ENCODE data around the gene STKLD1.
"Not testable (repeated sequence)": the region's sequence is repeated elsewhere in the genome, so short reads cannot be mapped to it uniquely, and the experiment has no call there.

The STKLD1 gene

DNA sequence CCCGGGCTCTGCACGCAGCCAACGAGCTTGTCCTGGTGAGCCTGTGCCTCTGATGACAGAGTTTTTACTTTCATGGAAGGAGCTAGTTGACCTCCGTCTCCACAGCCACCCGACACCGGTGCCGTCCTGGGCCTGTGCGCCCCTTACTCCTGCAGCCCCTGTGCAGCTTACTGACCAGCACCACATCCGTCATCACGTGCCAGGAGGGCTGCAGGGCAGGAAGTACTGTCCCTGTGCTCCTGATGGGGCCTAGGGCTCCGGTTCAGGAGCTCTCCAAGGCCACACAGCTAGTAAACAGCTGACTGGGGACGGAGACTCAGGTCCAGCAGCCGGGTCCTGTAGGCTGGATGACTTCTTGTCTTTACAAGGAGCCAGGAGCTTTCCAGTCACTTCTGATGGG lies 10.2 kb downstream of the STKLD1 start:
- no peak for DNase-seq (ENCODE audit: low read depth in 2 of 2)

DNA sequence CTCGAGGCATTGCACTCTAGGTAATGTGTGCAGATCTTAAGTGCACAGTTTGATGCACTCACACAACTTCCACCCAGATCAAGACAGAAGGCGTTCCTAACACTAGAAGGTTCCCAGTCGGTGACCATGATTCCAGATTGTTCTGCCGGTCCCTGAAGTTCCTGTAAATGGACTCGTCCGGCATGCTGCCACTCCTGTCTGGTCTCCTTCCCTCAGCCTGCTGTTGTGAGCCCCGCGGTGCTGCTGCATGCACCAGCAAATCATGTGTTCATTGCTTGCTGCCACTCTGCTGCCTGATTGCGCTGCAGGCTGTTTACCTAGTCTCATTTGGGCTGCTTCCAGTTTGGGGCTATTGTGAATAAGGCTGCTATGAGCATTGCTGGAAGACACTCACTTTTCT lies 11.5 kb downstream of the STKLD1 start:
- DNase-seq (ENCODE audit: low read depth in 2 of 2), result no peak

DNA sequence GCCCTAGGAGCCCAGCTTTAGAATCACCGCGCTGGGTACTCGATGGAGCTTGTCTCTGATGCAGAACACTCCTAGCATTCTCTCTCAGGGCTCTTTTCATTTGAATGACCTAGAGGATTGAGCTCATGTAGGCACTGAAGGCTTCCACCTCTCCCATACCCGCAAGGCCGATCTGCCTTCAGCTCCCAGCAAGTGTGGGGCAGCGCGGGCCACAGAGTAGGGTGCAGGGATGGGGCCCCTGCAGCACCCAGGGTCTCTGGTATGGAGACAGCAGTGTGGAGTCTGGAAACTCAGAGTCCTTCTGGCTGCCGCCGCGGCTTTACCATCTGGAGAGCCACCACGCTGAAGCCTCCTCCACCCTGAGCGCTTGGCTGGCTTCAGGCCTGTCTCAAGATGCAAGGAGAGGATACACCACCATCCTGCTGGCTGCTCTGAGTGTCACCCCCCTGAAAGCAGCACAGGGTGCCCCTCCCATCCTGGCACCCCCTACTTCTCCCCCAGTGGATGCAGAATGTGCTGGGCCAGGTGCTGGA lies 12.9 kb downstream of the STKLD1 start:
- DNase-seq (ENCODE audit: low read depth in 2 of 2), result no peak

DNA sequence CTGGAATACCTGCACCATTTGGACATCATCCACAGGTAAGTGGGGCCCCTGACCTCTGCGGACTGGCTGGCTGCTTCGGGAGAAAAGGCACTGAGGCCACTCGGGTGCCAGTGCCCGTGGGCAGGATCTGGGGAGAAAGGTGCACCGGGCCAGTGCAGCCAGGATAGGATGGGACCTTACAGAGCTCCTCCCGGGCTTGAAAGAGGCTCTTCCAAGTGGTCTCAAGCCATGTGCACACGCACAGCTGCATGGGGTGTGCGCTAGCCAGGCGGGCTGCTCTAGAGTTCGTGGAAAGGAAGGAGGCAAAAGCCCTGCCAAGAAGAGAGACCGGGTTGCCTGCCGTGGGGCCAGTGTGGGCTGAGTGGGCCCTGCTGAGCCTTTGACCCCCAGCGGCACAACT lies 13.4 kb downstream of the STKLD1 start:
- DNase-seq (ENCODE audit: low read depth in 2 of 2), result no peak

DNA sequence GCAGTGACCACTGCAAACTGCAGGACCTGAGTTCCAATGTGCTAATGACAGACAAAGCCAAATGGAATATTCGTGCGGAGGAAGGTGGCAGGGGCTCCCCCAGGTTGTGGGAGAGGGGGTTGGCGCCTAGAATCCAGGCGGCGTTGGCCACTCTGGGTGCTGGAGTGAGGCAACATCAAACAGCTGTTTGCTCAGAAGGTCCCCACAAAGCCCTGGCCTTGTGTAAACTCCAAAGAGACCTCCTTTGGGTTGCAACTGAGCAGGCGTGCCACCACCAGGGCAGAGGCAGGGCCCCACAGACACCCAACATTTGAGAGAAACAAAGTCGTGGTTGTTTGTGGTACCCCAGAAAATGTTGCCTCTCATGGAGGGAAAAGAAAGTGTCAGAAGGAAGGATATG lies 14.5 kb downstream of the STKLD1 start:
- DNase-seq (ENCODE audit: low read depth in 2 of 2), result no peak

- DNase-seq (ENCODE audit: low read depth in 2 of 2), result not testable (repeated sequence)
Observed at GRCh38 chr9:133391449-133391848, 15.3 kb downstream of the STKLD1 start.

GRCh38 chr9:133392308-133392707 lies 16.1 kb downstream of the STKLD1 start:
- not testable (repeated sequence) for DNase-seq (ENCODE audit: low read depth in 2 of 2)

GRCh38 chr9:133393399-133393798 lies 17.2 kb downstream of the STKLD1 start:
- DNase-seq (ENCODE audit: low read depth in 2 of 2), result no peak

GRCh38 chr9:133394687-133395271 lies 18.6 kb downstream of the STKLD1 start:
- no peak for DNase-seq (ENCODE audit: low read depth in 2 of 2)

DNA sequence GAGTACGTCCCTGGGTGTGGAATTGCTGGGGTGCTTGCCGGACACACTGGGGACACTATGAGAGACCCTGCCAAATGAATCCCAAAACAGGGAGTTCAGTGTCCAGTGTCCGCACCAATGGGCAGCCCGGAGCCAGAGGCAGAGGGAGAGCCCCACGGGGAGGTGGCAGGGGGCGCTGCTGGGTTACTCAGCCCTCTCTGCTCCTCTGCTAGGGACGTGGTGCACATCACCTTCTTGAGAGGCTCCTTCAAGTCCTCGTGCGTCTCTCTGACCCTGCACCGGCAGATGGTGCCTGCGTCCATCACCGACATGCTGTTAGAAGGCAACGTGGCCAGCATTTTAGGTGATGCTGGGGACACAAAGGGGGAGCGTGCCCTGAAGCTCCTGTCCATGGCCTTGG lies 20.8 kb downstream of the STKLD1 start:
- DNase-seq (ENCODE audit: low read depth in 2 of 2), result no peak

DNA sequence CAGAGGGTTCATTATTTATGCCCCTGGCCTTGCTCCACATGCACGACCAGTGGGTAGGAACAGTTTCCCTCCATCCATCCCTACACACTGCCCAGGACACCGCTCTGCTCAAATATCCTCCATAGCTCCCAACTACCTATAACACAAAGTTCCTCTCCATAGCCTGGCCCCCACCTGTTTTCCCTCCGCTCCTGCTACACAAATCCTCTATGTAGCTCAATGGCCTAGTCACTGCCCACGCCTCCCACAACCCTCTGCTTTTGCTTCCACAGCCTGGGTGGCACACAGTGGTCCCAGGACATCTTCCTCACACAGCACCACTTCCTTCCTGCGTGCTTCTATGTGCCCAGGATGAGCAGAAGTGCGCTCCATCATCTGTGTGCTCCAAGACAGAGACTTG lies 21.2 kb downstream of the STKLD1 start:
- DNase-seq (ENCODE audit: low read depth in 2 of 2), result no peak

- no peak for DNase-seq (ENCODE audit: low read depth in 2 of 2)
Observed at GRCh38 chr9:133397895-133398294, 21.7 kb downstream of the STKLD1 start.

DNA sequence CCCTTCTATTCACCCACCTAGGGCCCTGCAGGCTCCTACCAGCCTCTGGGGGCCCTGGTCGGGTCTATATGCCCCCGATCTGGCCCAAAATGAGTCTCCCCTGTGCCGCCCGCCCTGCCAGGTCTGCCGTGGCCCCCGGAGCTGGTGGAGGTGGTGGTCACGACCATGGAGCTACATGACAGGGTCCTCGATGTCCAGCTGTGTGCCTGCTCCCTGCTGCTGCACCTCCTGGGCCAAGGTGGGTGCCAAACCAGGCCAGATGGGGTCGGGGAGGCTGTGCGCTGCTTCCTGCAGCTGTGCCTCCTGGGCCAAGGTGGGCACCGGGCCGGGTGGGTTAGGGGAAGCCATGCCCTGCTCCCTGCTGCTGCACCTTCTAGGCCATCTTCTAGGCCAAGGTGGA lies 24.1 kb downstream of the STKLD1 start:
- DNase-seq (ENCODE audit: low read depth in 2 of 2), result no peak

GRCh38 chr9:133401588-133401987 lies 25.4 kb downstream of the STKLD1 start:
- DNase-seq (ENCODE audit: low read depth in 2 of 2), result no peak

DNA sequence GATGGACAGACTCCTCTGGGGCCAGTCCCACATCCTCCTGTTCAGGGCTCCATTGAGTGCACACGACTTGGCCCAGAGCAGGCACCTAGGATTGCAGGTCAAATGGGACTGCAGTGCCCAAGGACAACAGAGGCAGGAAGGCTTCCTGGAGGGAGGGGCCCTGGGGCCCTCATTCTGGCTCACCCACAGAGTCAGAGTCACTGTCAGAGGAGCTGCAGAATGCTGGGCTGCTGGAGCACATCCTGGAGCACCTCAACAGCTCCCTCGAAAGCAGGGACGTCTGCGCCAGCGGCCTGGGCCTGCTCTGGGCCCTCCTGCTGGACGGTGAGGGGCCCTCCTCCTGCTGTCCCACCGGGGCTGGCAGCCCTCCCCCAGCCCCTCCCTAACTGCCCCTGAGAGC lies 26.5 kb downstream of the STKLD1 start:
- no peak for DNase-seq (ENCODE audit: low read depth in 2 of 2)

DNA sequence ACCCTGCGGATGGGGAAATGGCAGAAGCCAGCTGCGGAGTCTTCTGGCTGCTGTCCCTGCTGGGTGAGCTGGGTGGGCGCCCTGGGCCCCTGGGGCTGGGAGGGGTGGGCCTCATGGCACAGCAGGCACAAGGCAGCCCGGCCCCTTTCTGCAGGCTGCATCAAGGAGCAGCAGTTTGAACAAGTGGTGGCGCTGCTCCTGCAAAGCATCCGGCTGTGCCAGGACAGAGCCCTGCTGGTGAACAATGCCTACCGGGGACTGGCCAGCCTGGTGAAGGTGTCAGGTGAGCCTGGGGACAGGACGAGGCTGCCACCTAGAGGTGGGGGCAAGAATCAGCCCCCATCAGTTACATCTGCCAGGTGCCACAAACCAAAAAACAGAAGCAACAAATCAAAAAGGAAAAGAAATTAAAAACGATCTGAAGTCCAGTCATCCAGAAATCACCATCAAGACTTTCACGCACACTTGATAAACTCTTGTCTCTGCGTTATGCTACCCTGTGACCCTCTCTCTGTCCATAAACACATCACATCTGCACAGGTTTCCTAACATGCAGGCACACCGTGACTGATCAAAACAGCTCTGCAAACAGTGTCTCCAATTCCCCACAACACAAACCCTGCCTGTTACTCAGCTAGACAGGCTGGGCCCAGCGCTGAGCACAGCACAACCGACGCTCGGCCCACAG lies 27.7 kb downstream of the STKLD1 start:
- DNase-seq (ENCODE audit: low read depth in 2 of 2), result peak; percentile 19 to 25

DNA sequence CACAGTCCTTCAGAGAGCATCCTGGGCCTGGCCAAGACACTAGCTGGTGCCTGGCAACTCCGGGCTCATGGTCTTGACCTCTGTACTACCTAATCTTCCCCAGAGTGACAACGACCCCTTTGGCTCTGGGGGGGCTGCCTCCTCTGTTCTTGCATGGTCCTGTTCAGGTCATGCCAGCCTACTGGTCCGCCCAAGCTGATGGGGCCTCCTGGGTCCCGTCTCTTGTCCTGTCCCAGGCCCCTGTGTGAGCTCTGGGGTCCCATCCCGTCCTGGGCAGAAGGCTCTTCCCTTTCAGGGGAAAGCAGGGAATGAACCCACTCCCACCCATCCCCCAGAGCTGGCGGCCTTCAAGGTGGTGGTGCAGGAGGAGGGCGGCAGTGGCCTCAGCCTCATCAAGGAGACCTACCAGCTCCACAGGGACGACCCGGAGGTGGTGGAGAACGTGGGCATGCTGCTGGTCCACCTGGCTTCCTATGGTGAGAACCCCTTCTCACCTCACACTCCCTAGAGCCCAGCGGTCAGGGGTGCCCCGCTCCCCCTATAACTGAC lies 28.4 kb downstream of the STKLD1 start:
- no peak for DNase-seq (ENCODE audit: low read depth in 2 of 2)

GRCh38 chr9:133405508-133406438 lies 29.6 kb downstream of the STKLD1 start:
- no peak for DNase-seq (ENCODE audit: low read depth in 2 of 2)

DNA sequence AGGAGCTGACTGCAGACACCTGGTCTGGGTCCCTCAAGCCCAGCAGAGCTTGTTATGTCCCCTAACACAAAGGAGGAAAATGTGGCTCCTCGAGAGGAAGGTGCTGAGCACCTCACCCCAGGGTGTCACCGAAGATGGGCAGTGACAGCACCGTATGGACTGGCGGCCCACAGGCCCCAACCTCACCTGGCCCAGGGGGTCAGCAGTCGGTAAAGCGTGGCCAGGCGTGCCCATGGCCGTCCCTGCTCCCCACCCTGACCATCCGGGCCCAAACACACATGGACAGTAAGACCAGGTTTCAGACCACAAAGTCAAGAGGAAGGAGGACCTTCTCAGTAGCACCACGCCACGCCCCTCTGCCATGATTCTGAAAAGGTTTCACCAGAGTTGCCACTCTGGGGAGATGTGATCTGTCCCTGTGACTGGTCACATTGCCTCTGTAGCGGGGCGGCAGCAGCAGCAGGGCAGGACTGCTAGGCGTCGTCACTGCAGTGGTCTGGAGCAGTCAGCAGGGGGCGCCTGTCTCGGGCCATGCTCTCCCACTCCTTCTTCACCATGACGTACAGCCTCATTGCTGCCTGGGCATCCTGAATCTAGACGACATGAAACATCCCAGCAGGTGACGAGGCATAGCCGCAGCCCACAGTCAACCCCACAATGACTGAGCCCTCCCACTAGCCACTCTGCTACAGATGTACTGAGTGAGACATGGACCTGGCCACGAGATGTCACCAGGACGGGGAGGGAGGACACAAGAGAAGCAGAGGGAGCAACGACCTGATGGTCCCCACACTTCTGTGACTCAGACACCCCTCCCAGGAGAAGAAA lies 30.5 kb downstream of the STKLD1 start:
- peak; percentile 58 to 67 for DNase-seq (ENCODE audit: low read depth in 2 of 2)

- DNase-seq (ENCODE audit: low read depth in 2 of 2), result no peak
Observed at GRCh38 chr9:133408042-133408441, 31.9 kb downstream of the STKLD1 start.

- DNase-seq (ENCODE audit: low read depth in 2 of 2), result no peak
Observed at GRCh38 chr9:133415170-133415569, 39.0 kb downstream of the STKLD1 start.

Data from stimulated activated CD8-positive, alpha-beta memory T cell treated with anti-CD3 and anti-CD28 coated beads, Interleukin-15, amount 100 ng/mL, for 4 hours (primary cell).